ENCODE data around the gene WIPF1. TPM values are rescaled to one million over a fixed set of nuclear protein-coding genes. Genes with fewer than 3 reads are reported as not detected.

The WIPF1 gene
- total RNA-seq, 1 experiment from 2014 or later: 0.59 TPM

DNA sequence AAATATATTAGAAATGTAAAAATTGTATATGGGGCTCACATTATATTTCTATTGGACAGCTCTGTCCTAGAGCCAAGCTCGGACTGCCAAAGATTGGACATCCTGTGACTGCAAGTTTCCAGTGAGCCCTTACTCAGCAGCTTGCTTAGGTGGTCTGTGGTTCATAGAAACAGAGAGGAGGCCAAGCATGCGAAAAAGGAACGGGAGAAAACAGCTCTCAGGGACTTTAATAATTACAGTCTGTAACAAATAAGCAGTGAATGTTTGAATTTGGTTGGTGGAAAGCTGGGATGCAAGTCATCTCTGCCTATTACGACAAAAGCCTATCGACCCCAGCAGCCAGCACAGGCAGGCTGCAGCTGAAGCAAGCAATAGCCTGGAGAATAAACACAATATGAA, 35.6 kb downstream of the WIPF1 start:
- Histone ChIP-seq H3K9ac (ENCODE audit: low read length) (no peak overlapping the region), H3K27me3 (ENCODE audit: insufficient read depth, low read length) (no peaks in the 10 kb centered on the region), H3K4me1 (ENCODE audit: control insufficient read depth in 1 of 2, insufficient read depth in 2 of 2, low read length in 2 of 2) (no peaks in the 10 kb centered on the region), H3K9me2 (ENCODE audit: insufficient read depth) (no peaks in the 10 kb centered on the region), H3K36me3 (ENCODE audit: control insufficient read depth in 1 of 2, insufficient read depth in 2 of 2, low read length in 2 of 2) (no peaks in the 10 kb centered on the region), H3K27ac (ENCODE audit: low read depth, low read length) (no peak overlapping the region), H3K9me3 (ENCODE audit: control insufficient read depth in 1 of 2, insufficient read depth in 1 of 2, low read depth in 1 of 2, low read length in 2 of 2) (no peaks in the 10 kb centered on the region), H2AFZ (ENCODE audit: low read depth, low read length, poor library complexity, severe bottlenecking) (no peak overlapping the region), H4K20me1 (ENCODE audit: insufficient read depth) (no peaks in the 10 kb centered on the region), H3K79me2 (ENCODE audit: insufficient read depth, low read length) (no peaks in the 10 kb centered on the region), H3K4me2 (ENCODE audit: low read length) (no peak overlapping the region), H3K4me3 (replicated peaks in 1 of 2; ENCODE audit: low read depth in 1 of 2, low read length in 2 of 2) (no peak overlapping the region)
- RAD21 ChIA-PET (ENCODE audit: low non-redundant PET in 1 of 2, low total read pairs in 2 of 2, uncharacterized antibody in 2 of 2, unreplicated experiment in 2 of 2): no interaction called here
- BruUV-seq (replicated peaks): no TSS peak
- POLR2A ChIA-PET: no interaction called here
- ATAC-seq (no peak), DNase-seq (ENCODE audit: low read depth, low spot score) (no peak)
- intact Hi-C loops (cut with micrococcal nuclease): no loop called here
- CTCF ChIA-PET: interaction anchor here (0.6 kb wide), 1 partner anchor 17 kb away, joined by 3 read pairs; no protein-coding TSS in a partner anchor
- TF ChIP-seq POLR2AphosphoS5 (IDR thresholded peaks at IDR 0.05; ENCODE audit: low read depth, low read length): no peak
- no peak for TF ChIP-seq TCF7L2 (IDR thresholded peaks at IDR 0.05; ENCODE audit: borderline replicate concordance, extremely low read depth, insufficient read depth, insufficient read length)
- TF ChIP-seq ZFX (IDR thresholded peaks at IDR 0.05): no peak

- intact Hi-C loops (cut with micrococcal nuclease): no loop called here
- no peaks in the 10 kb centered on the region for H3K4me1 ChIP-seq (ENCODE audit: control insufficient read depth in 1 of 2, insufficient read depth in 2 of 2, low read length in 2 of 2)
- H2AFZ ChIP-seq (ENCODE audit: low read depth, low read length, poor library complexity, severe bottlenecking): no peak overlapping the region
- H3K27me3 ChIP-seq (ENCODE audit: insufficient read depth, low read length): no peaks in the 10 kb centered on the region
- H3K9me3 ChIP-seq (ENCODE audit: control insufficient read depth in 1 of 2, insufficient read depth in 1 of 2, low read depth in 1 of 2, low read length in 2 of 2): no peaks in the 10 kb centered on the region
- H3K79me2 ChIP-seq (ENCODE audit: insufficient read depth, low read length): no peaks in the 10 kb centered on the region
- H4K20me1 ChIP-seq (ENCODE audit: insufficient read depth): no peaks in the 10 kb centered on the region
- no peak overlapping the region for H3K9ac ChIP-seq (ENCODE audit: low read length)
- no peaks in the 10 kb centered on the region for H3K36me3 ChIP-seq (ENCODE audit: control insufficient read depth in 1 of 2, insufficient read depth in 2 of 2, low read length in 2 of 2)
- H3K4me3 ChIP-seq (replicated peaks in 1 of 2; ENCODE audit: low read depth in 1 of 2, low read length in 2 of 2): no peak overlapping the region
- ChIA-PET CTCF (no interaction called here), RAD21 (ENCODE audit: low non-redundant PET in 1 of 2, low total read pairs in 2 of 2, uncharacterized antibody in 2 of 2, unreplicated experiment in 2 of 2) (no interaction called here), POLR2A (no interaction called here)
- no peak overlapping the region for H3K4me2 ChIP-seq (ENCODE audit: low read length)
- no peaks in the 10 kb centered on the region for H3K9me2 ChIP-seq (ENCODE audit: insufficient read depth)
- H3K27ac ChIP-seq (ENCODE audit: low read depth, low read length): no peak overlapping the region
- ATAC-seq (no peak), DNase-seq (ENCODE audit: low read depth, low spot score) (no peak)
- BruUV-seq (replicated peaks): no TSS peak
- TF ChIP-seq JUND (IDR thresholded peaks at IDR 0.05) (no peak), POLR2A (IDR thresholded peaks at IDR 0.05; ENCODE audit: borderline replicate concordance, extremely low read depth, insufficient read depth, insufficient read length) (no peak), ATF3 (IDR thresholded peaks at IDR 0.05) (no peak), FOSL1 (IDR thresholded peaks at IDR 0.05; ENCODE audit: low read depth) (no peak), SP1 (IDR thresholded peaks at IDR 0.05; ENCODE audit: low read depth) (no peak), TCF7L2 (IDR thresholded peaks at IDR 0.05; ENCODE audit: borderline replicate concordance, extremely low read depth, insufficient read depth, insufficient read length) (no peak), SIN3A (IDR thresholded peaks at IDR 0.05; ENCODE audit: low read depth) (no peak), EZH2phosphoT487 (IDR thresholded peaks at IDR 0.05; ENCODE audit: borderline replicate concordance) (no peak), POLR2AphosphoS5 (IDR thresholded peaks at IDR 0.05; ENCODE audit: low read depth, low read length) (no peak), EGR1 (IDR thresholded peaks at IDR 0.05; ENCODE audit: low read depth) (no peak), CTCF (IDR thresholded peaks at IDR 0.05 in 2 of 3, conservative IDR thresholded peaks at IDR 0.05 in 1 of 3; ENCODE audit: borderline replicate concordance in 1 of 3, insufficient read depth in 1 of 3, low read depth in 2 of 3, low read length in 2 of 3) (no peak), ELF1 (IDR thresholded peaks at IDR 0.05; ENCODE audit: borderline replicate concordance, low read depth) (no peak), MAX (IDR thresholded peaks at IDR 0.05) (no peak), EZH2 (IDR thresholded peaks at IDR 0.05) (no peak), ZBTB33 (IDR thresholded peaks at IDR 0.05; ENCODE audit: extremely low read depth, insufficient replicate concordance, low read length) (no peak), ZNF274 (IDR thresholded peaks at IDR 0.05; ENCODE audit: low read depth, low read length) (no peak)
These were observed 36.2 kb downstream of the WIPF1 start for GRCh38 chr2:174561283-174561971.

Data from HCT116 (cell line).